Peyer's patch (tissue), 4 donors: ENCODE results near the gene PSMD13.

ENCODE experiments used
- POLR2A ChIP-seq, 2 donors: fragments of 450-650 bp; IDR thresholded peaks; one replicate each; pipeline ENCODE4 v1.5.1; 2017; ENCODE audit warnings: antibody characterized with exemption in 2 of 2, mild to moderate bottlenecking in 2 of 2, moderate library complexity in 2 of 2
- TF ChIP-seq, protein P1 (sequence below), 6 experiments: fragments of 450-650 bp in 4 of 6; fragments of 200-600 bp in 2 of 6; sonication (generic) in 1 of 6; IDR thresholded peaks; one replicate each; pipeline ENCODE4 v1.5.1; 2017 to 2019; ENCODE audit warnings: antibody characterized with exemption in 6 of 6, mild to moderate bottlenecking in 3 of 6, moderate library complexity in 1 of 6

DNA sequence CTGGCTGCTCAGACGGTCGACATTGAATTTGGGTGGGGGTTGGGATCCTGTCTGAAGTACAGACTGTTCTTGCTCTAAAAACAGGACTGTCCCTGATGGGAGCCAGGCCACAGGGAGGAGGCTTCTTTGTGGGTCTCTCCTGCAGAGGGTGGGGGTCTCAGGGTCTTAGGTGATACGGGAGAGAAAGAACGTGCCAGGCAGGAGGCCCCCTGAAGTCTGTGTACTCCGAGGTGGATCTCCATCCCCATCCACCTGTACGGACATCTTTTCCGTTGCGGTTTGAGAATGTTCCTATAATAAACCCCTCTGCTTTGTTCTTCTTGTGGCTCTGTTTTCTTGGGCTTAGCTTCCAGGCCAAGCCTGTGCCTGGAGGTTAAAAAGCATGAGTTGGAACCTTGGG is 15.9 kb downstream of the PSMD13 start:
- TF ChIP-seq POLR2A (IDR thresholded peaks at IDR 0.05), result no peak
- TF ChIP-seq, protein P1, sequence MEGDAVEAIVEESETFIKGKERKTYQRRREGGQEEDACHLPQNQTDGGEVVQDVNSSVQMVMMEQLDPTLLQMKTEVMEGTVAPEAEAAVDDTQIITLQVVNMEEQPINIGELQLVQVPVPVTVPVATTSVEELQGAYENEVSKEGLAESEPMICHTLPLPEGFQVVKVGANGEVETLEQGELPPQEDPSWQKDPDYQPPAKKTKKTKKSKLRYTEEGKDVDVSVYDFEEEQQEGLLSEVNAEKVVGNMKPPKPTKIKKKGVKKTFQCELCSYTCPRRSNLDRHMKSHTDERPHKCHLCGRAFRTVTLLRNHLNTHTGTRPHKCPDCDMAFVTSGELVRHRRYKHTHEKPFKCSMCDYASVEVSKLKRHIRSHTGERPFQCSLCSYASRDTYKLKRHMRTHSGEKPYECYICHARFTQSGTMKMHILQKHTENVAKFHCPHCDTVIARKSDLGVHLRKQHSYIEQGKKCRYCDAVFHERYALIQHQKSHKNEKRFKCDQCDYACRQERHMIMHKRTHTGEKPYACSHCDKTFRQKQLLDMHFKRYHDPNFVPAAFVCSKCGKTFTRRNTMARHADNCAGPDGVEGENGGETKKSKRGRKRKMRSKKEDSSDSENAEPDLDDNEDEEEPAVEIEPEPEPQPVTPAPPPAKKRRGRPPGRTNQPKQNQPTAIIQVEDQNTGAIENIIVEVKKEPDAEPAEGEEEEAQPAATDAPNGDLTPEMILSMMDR (IDR thresholded peaks at IDR 0.05), result no peak
